Measurements from ENCODE around the gene GATA6. TPM values are rescaled to one million over a fixed set of nuclear protein-coding genes. Genes with fewer than 3 reads are reported as not detected.

Gene GATA6
- total RNA-seq, 2 donors from 2014 or later: 52.7 to 61.3 TPM

DNA sequence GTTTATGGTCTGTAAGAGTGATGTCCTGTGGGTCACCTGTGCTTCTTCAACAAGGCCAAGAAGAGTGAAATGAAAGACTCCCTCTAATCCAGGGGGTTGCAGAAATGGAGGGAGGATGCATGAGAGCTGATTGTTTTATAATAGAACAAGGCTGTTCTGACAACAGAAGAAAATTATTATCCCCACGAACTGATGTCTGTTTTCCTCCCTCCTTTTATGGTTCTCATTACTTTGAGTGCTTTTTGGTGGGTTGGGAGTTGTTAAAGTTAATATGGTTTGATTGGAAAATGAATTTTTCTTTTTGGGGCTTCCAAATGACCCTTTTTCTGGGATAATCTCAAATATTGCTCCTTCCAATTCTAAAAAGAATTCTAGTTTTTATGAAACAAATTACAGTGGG, 33.6 kb downstream of the GATA6 start:
- Histone ChIP-seq H3K27ac (no peak overlapping the region), H3K4me1 (no peaks in the 10 kb centered on the region), H3K27me3 (no peaks in the 10 kb centered on the region), H3K36me3 (no peaks in the 10 kb centered on the region), H3K9ac (ENCODE audit: low read depth in 2 of 2, low read length in 2 of 2) (no peak overlapping the region), H3K4me3 (no peak overlapping the region), H3K9me3 (no peaks in the 10 kb centered on the region)
- no peak for DNase-seq
- intact Hi-C loops (cut with DNase I): no loop called here
- TF ChIP-seq, protein P1, sequence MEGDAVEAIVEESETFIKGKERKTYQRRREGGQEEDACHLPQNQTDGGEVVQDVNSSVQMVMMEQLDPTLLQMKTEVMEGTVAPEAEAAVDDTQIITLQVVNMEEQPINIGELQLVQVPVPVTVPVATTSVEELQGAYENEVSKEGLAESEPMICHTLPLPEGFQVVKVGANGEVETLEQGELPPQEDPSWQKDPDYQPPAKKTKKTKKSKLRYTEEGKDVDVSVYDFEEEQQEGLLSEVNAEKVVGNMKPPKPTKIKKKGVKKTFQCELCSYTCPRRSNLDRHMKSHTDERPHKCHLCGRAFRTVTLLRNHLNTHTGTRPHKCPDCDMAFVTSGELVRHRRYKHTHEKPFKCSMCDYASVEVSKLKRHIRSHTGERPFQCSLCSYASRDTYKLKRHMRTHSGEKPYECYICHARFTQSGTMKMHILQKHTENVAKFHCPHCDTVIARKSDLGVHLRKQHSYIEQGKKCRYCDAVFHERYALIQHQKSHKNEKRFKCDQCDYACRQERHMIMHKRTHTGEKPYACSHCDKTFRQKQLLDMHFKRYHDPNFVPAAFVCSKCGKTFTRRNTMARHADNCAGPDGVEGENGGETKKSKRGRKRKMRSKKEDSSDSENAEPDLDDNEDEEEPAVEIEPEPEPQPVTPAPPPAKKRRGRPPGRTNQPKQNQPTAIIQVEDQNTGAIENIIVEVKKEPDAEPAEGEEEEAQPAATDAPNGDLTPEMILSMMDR (IDR thresholded peaks at IDR 0.05): no peak

DNA sequence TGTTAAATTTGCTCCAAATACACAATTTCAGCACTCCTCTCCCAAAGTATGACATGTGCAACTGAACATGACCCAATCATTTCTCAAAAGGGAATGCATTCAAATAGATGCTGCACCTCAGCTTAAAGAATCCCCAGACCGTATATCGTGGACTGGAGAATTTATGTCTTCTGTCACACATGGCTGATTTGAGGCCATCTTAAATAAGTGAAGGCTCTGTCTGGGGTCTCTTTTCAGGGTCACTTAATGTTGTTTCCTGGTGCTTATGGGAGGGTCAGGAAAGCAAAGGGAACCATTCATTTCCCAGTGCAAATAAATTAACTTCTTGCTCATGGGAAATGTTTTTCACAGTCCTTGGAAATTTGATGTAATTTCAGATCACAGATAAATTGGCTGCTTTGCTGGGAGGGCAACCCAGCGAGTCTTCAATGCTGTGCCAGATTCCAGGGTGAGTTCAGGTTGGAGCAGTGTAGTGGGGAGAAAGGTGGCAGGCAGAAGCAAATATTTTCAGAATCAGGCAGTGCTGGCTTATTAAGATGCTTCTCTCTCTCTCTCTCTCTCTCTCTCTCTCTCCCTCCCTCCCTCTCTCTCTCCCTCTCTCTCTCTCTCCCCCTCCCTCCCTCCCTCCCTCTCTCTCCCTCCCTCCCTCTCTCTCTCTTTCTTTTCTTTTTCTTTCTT, 34.3 kb downstream of the GATA6 start:
- H3K4me3 ChIP-seq: no peak overlapping the region
- no peak overlapping the region for H3K27ac ChIP-seq
- TF ChIP-seq, protein P1 (IDR thresholded peaks at IDR 0.05): no peak
- H3K4me1 ChIP-seq: no peaks in the 10 kb centered on the region
- H3K9me3 ChIP-seq: no peaks in the 10 kb centered on the region
- H3K27me3 ChIP-seq: no peaks in the 10 kb centered on the region
- H3K9ac ChIP-seq (ENCODE audit: low read depth in 2 of 2, low read length in 2 of 2): no peak overlapping the region
- intact Hi-C loops (cut with DNase I): no loop called here
- H3K36me3 ChIP-seq: no peaks in the 10 kb centered on the region
- DNase-seq: no peak

GRCh38 chr18:22204214-22204536, 34.8 kb downstream of the GATA6 start:
- Histone ChIP-seq H3K9ac (ENCODE audit: low read depth in 2 of 2, low read length in 2 of 2) (no peak overlapping the region), H3K4me3 (no peak overlapping the region), H3K4me1 (no peaks in the 10 kb centered on the region), H3K36me3 (no peaks in the 10 kb centered on the region), H3K27ac (no peak overlapping the region), H3K9me3 (no peaks in the 10 kb centered on the region), H3K27me3 (no peaks in the 10 kb centered on the region)
- TF ChIP-seq, protein P1 (IDR thresholded peaks at IDR 0.05): no peak
- DNase-seq: no peak
- intact Hi-C loops (cut with DNase I): no loop called here

DNA sequence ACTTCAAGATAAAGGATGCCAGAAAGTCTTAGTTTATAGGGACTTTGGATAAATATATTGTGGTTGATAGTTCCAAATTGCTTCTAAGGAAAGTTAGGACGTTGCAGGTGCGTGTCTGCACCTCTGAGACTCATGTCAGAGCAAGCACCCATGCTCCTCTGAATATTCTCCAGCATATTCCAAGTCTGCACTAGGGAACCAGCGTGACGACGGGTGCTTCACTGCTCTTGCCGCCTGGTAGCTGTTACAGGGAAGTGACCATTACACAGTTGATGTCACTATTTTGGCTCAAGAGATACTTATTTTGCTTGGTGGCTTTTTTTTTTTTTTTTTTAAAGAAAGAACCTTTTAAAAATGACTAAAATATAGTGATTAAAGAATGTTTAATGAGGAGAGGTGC, 35.6 kb downstream of the GATA6 start:
- no peaks in the 10 kb centered on the region for H3K27me3 ChIP-seq

GRCh38 chr18:22207021-22207758, 37.8 kb downstream of the GATA6 start:
- Histone ChIP-seq H3K36me3 (no peaks in the 10 kb centered on the region), H3K4me1 (no peaks in the 10 kb centered on the region), H3K4me3 (no peak overlapping the region), H3K27me3 (no peaks in the 10 kb centered on the region), H3K27ac (no peak overlapping the region), H3K9me3 (no peaks in the 10 kb centered on the region), H3K9ac (ENCODE audit: low read depth in 2 of 2, low read length in 2 of 2) (no peak overlapping the region)
- intact Hi-C loops (cut with DNase I): no loop called here
- TF ChIP-seq, protein P1 (IDR thresholded peaks at IDR 0.05): no peak
- no peak for DNase-seq

More for the DNA sequence above, 35.6 kb downstream of the GATA6 start:
- no peaks in the 10 kb centered on the region for H3K4me1 ChIP-seq
- no peaks in the 10 kb centered on the region for H3K36me3 ChIP-seq
- no peak overlapping the region for H3K27ac ChIP-seq
- H3K9me3 ChIP-seq: no peaks in the 10 kb centered on the region
- TF ChIP-seq, protein P1 (IDR thresholded peaks at IDR 0.05): no peak
- H3K4me3 ChIP-seq: no peak overlapping the region
- DNase-seq: no peak
- no peak overlapping the region for H3K9ac ChIP-seq (ENCODE audit: low read depth in 2 of 2, low read length in 2 of 2)
- intact Hi-C loops (cut with DNase I): no loop called here

All from colonic mucosa (tissue), 4 donors.